Smooth muscle cell (in vitro differentiated cells): Measurements from ENCODE around the gene SHD. TPM values are rescaled to one million over a fixed set of nuclear protein-coding genes. Genes with fewer than 3 reads are reported as not detected.

ENCODE experiments used
- DNase-seq: peaks from one replicate; lab custom pipeline; 2025; ENCODE audit not compliant: unreplicated experiment; lab: John Stamatoyannopoulos, UW
- H2AFZ ChIP-seq: fragments of 200-600 bp; sonication (generic); 2 replicates; pipeline ENCODE4 v1.6.0; 2016; ENCODE audit warnings: antibody characterized with exemption, low read depth, mild to moderate bottlenecking
- H3F3A ChIP-seq: fragments of 200-600 bp; sonication (generic); 2 replicates; pipeline ENCODE4 v1.6.0; 2017; ENCODE audit warnings: antibody characterized with exemption, low read depth
- H3K27ac ChIP-seq: fragments of 200-600 bp; sonication (generic); 2 replicates; pipeline ENCODE4 v1.5.1; 2016; ENCODE audit warnings: low read depth, mild to moderate bottlenecking
- H3K27me3 ChIP-seq: fragments of 200-600 bp; sonication (generic); 2 replicates; pipeline ENCODE4 v1.6.1; 2016; ENCODE audit warnings: low read depth, mild to moderate bottlenecking
- H3K36me3 ChIP-seq: fragments of 200-600 bp; sonication (generic); 2 replicates; pipeline ENCODE4 v1.5.1; 2016; ENCODE audit warnings: low read depth
- H3K4me1 ChIP-seq: fragments of 200-600 bp; sonication (generic); 2 replicates; pipeline ENCODE4 v1.5.1; 2016; ENCODE audit warnings: low read depth
- H3K4me2 ChIP-seq: fragments of 200-600 bp; sonication (generic); 2 replicates; pipeline ENCODE4 v1.6.0; 2016; ENCODE audit warnings: mild to moderate bottlenecking
- H3K4me3 ChIP-seq: fragments of 200-600 bp; sonication (generic); 2 replicates; pipeline ENCODE4 v1.5.1; 2016; ENCODE audit warnings: mild to moderate bottlenecking
- H3K79me2 ChIP-seq: fragments of 200-600 bp; sonication (generic); 2 replicates; pipeline ENCODE4 v1.6.0; 2016; ENCODE audit warnings: low read depth, mild to moderate bottlenecking
- H3K9ac ChIP-seq: fragments of 200-600 bp; sonication (generic); 2 replicates; pipeline ENCODE4 v1.6.0; 2016; ENCODE audit warnings: low read depth
- H3K9me3 ChIP-seq: fragments of 200-600 bp; sonication (generic); replicated peaks from 2 replicates; pipeline ENCODE4 v1.5.1; 2016; ENCODE audit warnings: low read depth
- H4K20me1 ChIP-seq: fragments of 200-600 bp; sonication (generic); 2 replicates; pipeline ENCODE4 v1.6.0; 2016; ENCODE audit warnings: low read depth
- CTCF ChIP-seq: fragments of 200-600 bp; sonication (generic); IDR thresholded peaks from 2 replicates; pipeline ENCODE4 v1.5.1; 2017; ENCODE audit warnings: borderline replicate concordance, mild to moderate bottlenecking, antibody characterized with exemption; ENCODE audit not compliant: insufficient read depth, poor library complexity, severe bottlenecking
- WGBS: methylation state at CpG from one replicate; pipeline ENCODE4 v1.1.7; 2016; ENCODE audit warnings: low lambda C conversion rate; 5-methylcytosine and 5-hydroxymethylcytosine counted together
- polyA plus RNA-seq: library from polyadenylated mRNA; unstranded; fragments of >200 nt; fragmentation: Nextera tagmentation; extraction: Ambion mirVana; gene quantifications from 2 replicates; pipeline ENCODE4 v1.2.1, GENCODE V29; 2016
- total RNA-seq: library from RNA; depleted of rRNA; stranded (reverse); fragments of >200 nt; gene quantifications from 2 replicates; pipeline ENCODE4 v1.2.3, GENCODE V29; 2014

The SHD gene
- total and polyA plus RNA-seq, 2 experiments from 2014 or later = not detected

- Histone ChIP-seq H3F3A (no peaks in the 10 kb centered on the region), H4K20me1 (no peaks in the 10 kb centered on the region), H3K27ac (no peak overlapping the region), H3K9ac (no peak overlapping the region), H3K36me3 (no peaks in the 10 kb centered on the region), H3K27me3 (peaks cover 26% of the 10 kb centered on the region), H3K4me2 (no peak overlapping the region), H3K4me3 (no peak overlapping the region), H3K4me1 (peaks cover 18% of the 10 kb centered on the region), H3K79me2 (no peaks in the 10 kb centered on the region), H3K9me3 (no peaks in the 10 kb centered on the region), H2AFZ (no peak overlapping the region)
- DNase-seq = no peak
- WGBS = 36% methylated on average over 15 of the region's 16 CpGs
- no peak for TF ChIP-seq CTCF
Measured at GRCh38 chr19:4277191-4277696, 1.8 kb upstream of the SHD start.

- Histone ChIP-seq H3F3A (no peaks in the 10 kb centered on the region), H3K9ac (no peak overlapping the region)
- no peak for TF ChIP-seq CTCF
Measured at GRCh38 chr19:4278010-4278409, 1.1 kb upstream of the SHD start.

GRCh38 chr19:4279267-4279529, 132 bp downstream of the SHD start:
- Histone ChIP-seq H3K9me3 (no peaks in the 10 kb centered on the region), H3F3A (no peaks in the 10 kb centered on the region), H3K4me1 (peaks cover 18% of the 10 kb centered on the region), H4K20me1 (no peaks in the 10 kb centered on the region), H3K79me2 (no peaks in the 10 kb centered on the region), H3K4me3 (peak overlapping the region; percentile 51), H3K27ac (no peak overlapping the region), H3K4me2 (peak overlapping the region; percentile 95), H2AFZ (no peak overlapping the region), H3K36me3 (no peaks in the 10 kb centered on the region), H3K27me3 (peaks cover 26% of the 10 kb centered on the region), H3K9ac (no peak overlapping the region)
- WGBS = 0% methylated on average over 11 of the region's 30 CpGs
- TF ChIP-seq CTCF = no peak
- no peak for DNase-seq

More at GRCh38 chr19:4278010-4278409, 1.1 kb upstream of the SHD start:
- no peak overlapping the region for H2AFZ ChIP-seq
- H3K9me3 ChIP-seq = no peaks in the 10 kb centered on the region
- H4K20me1 ChIP-seq = no peaks in the 10 kb centered on the region
- no peaks in the 10 kb centered on the region for H3K36me3 ChIP-seq
- no peaks in the 10 kb centered on the region for H3K79me2 ChIP-seq
- no peak overlapping the region for H3K4me3 ChIP-seq
- no peak overlapping the region for H3K27ac ChIP-seq
- 23% methylated on average over 4 of the region's 4 CpGs for WGBS
- H3K4me1 ChIP-seq = peaks cover 18% of the 10 kb centered on the region
- peaks cover 26% of the 10 kb centered on the region for H3K27me3 ChIP-seq
- peak overlapping the region; percentile 95 for H3K4me2 ChIP-seq
- DNase-seq = no peak
